HL-60/S4 treated with phorbol 12-myristate 13-acetate at 8.2 ng/mL for 4 days and 3 days (cell line): Measurements from ENCODE around the gene SH3D21.

Experiments used
- in situ Hi-C: fragments of 300-500 bp; cut with MboI; formaldehyde crosslinking; loops from 2 replicates; pipeline ENCODE4 v1.15.0; 2022; ENCODE audit warnings: low sequenced_read_pairs

SH3D21 gene

DNA sequence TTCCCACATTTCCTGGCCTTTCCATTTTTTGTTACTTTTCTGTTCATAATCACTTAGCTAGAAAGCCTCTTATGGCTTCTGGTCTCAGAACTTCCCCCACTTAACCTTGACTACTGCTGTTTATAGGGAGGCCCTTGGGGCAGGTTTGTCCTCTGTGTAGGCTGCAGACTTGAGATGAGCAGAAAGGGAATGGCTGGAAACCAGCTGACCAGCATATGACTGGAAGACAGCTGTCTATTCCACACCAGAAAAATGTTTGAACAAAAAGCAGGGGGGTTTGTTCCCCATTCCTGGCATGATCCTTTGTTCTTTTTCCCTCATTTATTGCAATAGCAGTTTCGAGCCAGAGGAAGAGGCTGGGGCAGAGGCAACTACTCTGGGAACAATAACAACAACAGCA, 4.9 kb upstream of the SH3D21 start:
- in situ Hi-C loops: no loop called here

DNA sequence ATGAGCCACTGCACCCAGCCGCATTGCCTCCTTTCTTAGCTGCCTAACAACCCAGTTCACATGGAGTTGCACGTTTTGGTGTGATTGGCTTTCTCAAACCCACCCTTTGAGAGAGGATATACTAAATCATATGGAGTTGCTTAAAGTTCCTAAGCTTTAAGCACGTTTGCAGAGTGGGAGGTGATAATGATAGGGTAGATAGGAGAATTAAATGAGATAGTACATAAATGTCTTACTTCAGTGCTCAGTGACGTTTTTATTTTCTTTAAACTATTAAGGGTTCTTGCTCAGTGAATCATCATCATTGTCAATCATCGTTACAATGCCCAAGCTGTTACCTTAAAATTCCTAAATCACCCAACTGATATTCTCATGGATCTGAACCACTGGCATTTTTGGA, 2.9 kb upstream of the SH3D21 start:
- in situ Hi-C loops: no loop called here

DNA sequence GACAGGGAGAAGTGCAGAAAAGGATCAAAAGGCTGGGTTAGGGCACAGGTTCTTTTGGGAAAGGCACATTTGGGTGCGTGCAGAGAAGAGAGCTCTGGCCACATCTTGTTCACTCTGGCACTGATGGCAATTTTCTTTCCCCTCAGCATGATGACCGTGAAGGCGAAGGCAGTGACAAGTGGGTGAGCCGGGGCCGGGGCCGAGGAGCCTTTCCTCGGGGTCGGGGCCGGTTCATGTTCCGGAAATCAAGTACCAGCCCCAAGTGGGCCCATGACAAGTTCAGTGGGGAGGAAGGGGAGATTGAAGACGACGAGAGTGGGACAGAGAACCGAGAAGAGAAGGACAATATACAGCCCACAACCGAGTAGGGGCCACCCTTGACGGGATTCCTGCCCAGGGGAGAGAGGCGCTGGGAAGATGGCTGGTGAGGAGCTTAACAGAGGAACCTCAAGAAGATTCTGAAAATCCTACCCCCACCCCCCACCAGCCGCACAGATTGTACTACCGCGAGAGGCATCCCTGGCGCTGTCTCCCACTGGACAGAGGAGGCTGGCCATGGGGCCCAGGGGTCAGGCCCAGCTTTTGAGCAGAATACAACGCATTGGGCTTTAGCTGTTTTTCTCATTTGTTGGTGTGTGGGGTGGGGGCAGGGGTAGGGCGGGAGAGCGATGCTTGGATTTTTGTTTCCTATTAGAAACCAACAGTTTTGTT, 2.4 kb upstream of the SH3D21 start:
- in situ Hi-C loops: no loop called here

DNA sequence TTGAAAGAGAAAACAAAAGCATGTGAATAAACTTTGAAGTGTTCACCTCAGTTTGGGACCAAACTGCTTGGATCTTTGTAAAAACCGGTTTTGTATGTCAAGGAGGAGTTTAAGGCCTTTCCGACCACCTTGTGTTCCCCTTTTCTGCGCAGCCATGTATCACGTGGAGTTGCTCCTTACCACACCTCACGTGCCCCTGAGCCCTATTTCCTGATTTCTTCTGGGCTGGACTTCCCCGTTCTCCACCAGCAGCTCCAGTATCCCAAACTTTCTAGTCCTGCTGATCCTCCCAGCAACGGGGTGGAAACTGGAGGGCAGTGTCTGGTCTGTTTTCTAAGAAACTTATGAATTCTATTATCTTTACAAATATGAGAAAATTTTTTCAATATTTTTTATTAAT, 1.6 kb upstream of the SH3D21 start:
- in situ Hi-C loops: no loop called here

DNA sequence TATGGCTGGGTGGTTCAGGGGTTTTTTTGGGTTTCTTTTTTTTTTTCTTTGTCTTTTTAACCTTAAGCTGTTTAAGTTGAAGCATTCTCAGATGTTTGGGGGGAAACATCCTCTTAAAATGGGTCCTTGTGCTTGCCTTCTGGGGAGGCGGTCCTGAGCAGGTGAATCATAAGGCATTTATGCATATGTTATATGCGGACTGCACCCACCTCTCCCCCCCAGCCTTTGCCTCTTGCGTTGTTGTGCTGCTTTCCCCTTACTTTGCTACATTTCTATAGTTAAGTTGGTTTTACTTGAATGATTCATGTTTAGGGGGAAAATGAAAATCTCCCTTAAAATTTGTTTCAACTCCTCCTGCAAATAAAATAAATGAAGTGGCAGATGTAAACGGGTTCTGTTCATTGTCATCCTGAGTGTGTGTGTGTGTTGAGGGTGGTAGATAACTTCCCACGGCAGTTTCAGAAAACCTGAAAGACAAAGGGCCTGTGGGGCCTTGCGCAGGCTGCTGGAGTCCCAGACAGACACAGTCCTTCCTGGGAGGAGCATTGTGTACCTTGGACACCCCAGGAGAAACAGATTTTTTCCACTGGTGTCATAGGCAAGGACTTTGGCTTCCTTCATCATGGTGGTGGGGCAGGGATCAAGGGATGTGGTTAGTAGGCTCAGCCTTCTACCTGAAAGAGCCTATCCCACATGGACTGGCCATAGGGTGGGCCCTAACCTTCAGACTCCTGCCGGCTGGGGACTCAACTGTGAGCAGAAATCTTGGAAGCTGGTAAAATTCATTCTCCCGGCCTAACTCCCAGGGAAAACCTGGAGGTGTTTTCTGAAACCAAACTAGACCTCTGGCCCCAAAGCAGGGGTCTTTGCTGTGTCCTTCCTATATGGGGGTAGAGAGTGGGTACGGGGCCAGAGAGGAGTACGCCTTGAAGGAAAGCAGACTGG, 926 bp upstream of the SH3D21 start:
- in situ Hi-C loops: no loop called here

DNA sequence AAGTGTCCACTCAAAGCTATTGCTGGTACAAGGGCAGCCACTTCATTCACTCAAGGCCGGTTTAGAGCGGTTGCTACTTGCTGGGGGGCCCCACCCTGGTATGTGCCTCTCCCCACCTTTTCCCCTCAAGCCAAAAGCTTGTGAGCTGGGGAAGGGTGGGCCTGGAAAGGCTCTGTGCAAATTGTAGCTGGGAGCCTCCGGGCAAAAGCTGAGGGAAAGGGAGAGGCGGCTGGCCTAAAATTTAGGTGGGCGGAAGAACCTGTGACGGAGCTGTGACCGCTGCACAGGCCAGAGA, 306 bp upstream of the SH3D21 start:
- in situ Hi-C loops: no loop called here

DNA sequence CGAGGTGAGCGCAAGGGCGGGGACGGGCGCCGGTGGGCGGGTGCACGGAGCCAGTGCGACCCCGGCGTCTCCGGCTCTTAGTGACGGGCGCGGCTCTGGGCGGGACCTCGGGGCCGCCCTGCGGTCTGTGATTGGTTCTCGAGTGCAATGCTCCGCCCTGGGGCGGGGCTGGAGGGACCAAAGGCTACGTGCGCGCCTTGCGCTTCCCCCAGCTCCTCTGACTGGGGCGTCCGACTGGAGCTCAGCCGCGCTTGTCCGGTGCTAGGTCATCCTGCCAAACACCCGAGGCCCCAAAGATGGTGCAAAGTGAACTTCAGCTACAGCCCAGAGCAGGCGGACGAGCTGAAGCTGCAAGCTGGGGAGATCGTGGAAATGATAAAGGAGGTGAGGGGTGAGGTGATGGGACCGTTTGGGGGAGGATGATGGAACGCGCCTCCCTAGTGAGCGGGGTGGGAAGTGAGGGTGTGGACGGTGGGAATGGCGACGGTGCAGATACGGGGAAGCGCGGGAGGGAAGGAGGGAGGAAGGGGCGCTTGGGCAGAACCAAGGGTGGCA, 811 bp downstream of the SH3D21 start:
- in situ Hi-C loops: no loop called here

DNA sequence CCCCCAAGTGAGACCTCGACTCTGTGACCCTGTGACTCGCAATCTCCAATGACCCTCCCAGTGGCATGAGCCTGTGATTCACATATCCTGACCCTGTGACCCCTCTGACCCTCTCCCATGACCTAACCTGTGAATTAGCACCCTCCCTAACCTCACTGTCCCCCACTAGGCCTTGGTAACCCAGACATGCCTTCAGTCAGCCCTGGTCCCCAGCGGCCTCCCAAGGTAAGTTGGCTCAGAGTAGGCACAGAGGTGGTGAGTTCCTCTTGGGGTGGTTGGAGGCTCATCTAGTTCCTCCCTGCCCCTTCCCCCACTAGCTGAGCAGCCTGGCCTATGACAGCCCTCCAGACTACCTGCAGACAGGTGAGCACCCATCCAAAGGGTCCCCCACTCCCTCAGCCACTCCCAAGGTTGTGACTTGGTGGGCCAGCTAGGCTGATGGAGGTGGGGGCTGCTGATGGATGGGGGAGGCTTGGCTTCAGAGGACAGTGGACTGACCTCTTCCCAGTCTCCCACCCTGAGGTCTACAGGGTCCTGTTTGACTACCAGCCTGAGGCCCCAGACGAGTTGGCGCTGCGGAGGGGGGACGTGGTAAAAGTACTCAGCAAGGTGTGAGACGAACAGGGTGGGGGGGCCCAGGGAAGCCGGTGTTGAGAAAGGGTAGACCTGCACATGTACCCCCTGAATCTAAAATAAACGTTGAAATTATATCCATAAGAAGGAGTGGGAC, 1.6 kb downstream of the SH3D21 start:
- in situ Hi-C loops: no loop called here

DNA sequence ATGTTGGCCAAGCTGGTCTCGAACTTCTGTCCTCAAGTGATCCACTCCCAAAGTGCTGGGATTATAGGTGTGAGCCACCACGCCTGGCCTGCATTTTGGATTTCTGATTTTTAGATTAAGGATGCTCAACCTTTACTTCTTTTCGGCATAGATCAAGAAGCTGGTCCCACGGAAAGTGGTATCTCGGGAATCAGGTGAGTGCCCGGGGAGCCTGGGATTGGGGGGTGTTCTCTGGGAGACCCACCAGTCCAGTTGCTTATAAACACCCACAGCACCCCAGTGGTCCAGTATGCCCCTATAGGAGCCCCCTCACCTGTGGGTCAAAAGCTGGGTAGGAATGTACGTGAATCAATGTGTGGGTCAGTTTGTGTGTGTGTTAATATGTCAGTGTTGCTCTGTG, 3.2 kb downstream of the SH3D21 start:
- in situ Hi-C loops: no loop called here

DNA sequence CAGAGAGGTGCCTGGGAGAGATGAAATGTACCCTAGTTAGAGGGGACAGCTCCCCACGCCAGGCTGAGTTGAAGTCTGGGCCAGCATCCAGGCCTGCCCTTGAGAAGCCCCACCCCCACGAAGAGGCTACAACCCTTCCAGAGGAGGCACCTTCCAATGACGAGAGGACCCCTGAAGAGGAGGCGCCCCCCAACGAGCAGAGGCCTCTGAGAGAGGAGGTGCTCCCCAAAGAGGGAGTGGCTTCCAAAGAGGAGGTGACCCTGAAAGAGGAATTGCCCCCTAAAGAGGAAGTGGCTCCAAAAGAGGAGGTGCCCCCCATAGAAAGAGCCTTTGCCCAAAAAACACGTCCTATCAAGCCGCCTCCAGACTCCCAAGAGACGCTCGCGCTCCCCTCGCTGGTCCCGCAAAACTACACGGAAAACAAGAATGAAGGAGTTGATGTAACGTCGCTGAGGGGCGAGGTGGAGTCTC, 14.2 kb downstream of the SH3D21 start:
- in situ Hi-C loops: no loop called here

DNA sequence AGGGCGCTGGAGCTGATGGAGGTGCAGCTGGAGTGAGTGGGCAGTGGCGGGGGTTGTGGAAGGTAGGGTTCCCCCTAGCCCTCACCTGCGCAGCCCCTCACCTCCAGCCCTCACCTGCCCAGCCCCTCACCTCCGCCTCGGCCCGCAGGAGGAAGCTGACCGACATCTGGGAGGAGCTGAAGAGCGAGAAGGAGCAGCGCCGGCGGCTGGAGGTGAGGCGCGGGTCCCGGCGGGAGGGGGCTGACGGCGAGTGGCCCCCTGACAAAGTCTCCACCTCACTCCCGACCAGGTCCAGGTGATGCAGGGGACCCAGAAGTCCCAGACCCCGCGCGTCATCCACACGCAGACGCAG, 14.6 kb downstream of the SH3D21 start:
- in situ Hi-C loops: no loop called here

DNA sequence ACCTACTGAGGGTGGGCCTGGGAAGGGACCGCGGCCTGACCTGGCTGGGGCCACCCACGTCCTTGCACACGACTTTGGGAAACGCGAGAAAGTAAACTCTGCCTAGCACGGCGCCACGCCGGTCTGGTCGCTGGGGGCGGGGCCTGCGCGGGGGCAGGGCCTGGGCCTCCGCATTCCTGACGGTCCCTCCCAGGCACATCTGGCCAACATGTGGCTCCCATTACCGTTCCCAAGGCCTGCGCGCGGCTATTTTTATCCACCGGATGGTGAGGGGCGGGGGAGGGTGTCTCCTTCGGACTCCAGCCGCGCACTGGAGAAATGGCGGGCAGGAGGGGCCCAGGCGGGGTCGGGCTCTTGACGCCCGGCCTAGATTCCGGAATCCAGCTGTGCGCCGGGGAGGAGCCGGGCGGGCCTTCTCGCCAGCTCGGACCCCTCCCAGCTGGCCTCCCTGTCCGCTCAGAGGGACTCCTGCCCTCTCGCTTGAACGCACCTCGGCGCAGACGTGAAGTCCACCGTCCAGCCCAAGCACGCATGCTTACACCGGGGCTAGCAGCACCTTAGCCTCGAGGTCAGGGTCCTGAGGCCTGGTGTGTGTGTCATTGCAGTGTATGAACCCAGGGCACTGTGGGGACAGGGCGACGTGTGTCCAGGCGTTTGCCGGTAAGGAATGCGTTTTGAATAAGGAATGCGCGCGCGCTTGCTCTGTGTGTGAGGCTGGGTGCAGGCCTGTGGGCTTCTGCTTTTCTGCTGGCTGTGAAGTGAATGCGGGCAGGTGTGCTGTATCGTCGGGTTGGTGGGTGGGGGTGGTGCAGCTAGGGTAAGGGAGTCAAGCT, 15.2 kb downstream of the SH3D21 start:
- in situ Hi-C loops: no loop called here

DNA sequence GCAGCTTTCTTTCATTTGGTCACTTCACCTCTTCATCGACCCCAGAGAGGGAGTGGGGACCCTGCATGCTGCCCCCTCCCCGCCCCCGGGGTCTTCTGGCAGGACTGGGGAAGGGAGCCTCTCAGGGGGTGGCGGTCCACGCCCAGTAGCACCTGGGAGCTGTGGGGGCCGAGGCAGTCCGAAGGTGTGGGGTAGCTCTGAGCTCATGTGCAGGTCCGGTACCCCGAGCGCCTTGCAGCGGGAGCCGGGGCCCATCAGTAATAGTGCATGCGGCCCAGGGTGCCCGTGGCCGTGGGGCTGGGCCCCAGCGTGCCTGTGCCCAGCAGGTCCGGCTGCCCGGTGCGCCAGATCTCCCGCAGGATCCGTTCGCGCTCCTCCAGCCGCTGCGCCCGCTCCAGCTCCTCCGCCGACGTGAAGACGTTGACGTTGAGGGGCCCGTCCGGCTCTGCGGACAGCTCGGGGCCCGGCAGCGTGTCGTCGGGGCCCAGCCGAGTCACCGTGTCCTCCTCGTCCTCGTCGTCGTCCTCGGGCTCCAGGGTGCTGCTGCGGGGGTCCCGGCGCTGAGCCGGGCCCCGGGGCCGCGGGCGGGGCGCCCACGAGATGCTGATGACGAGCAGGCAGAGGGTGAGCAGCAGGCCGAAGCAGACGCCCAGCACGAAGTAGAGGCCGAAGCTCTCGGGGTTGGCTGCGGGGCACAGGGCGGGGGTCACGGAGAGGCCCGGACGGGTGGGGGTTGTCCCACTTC, 16.0 kb downstream of the SH3D21 start:
- in situ Hi-C loops: no loop called here

DNA sequence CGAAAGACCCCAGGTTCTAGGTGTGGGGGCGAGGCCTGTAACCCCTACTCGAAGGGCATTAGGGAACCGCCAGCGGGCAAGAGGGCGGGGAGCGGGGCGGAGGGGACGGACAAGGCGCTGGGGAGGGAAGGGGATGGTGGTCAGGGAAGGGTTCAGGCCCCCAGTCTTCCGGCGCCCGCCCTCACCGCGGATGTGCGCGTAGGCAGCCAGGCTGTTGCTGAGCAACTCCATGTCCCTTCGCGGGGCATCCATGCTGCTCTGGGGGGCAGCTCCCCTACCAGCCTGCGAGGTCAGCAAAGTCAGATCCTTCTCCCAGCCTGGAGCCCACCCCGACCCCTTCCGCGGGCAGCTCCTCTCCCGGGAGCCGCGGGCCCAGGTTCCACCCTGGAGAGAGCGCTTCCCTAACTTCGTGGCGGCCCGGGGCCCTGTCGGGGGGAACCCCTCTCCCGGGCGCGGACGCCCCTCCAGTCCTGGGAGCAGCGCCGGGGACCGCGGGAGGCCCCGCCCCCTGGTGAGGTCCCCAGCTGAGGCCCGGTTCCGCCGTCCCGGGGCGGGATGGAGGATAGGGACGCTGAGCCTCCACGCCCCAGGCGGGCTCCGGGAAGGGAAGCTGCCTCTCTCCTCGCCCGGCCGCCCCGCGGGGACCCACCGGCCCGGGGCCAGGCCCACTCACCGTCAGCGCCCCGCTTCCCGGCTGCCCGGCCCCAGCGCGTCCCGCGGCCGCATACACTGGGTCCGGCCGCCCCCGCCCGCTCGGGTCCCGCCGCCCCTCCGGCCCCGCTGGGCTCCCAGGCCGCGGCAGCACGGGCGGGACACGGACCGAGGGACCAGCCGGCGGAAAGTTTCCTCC, 16.8 kb downstream of the SH3D21 start:
- in situ Hi-C loops: no loop called here

DNA sequence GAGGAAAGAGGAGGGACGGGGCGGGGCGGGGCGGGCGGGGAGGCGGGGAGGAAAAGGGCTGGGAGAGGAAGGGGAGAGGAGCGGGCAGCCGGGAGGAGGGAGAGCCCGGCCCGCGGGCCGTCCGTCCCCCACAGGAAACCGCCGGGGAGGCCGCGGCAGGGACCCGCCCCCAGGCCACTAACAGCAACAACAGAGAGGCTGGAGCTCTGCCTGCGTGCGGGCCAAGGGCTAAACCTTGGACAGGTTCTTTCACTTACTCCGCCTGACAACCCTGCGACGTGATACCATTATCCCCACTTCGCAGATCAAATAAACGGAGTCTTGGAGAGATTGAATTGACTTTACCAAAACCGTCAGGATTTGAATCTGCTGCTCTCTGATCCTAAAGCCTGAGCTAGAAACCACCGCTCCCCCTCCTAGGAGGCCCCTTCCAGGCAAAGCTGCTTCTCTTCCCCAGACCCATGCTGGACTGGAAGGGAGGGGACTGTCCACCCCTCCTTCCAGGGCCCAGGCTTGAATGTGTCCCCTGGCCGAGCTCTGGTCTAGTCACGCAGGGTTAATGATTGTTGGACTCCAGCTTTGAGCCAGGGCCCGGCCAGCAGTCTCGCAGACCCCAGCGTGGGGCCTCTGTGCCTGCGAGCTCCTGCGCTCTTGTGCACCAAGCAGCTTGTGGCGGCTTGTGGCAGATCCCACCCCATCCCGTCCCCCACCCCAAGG, 17.6 kb downstream of the SH3D21 start, which contains the start of gene EVA1B:
Gene EVA1B, minus strand, starts transcription at position 10 of the 717 bp plus-strand sequence. CDS start 608 bp downstream, outside the sequence.
- in situ Hi-C loops: no loop called here

DNA sequence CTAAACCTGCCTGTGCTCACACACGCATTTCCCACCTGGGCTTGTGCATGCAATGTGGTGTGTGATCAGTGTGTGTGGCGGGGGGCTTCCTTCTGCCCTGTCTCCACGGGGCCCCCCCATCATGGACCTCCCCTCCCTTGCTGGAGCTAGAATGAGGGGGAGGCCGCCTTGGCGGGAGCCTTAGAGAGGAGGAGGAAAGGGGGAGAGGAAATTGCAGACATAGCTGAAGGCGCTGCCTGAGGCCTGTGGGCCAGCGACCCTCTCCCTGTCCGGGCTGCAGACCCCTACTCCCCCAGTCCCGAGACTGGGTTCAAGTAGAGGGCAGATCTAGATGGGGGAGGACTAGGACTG, 18.2 kb downstream of the SH3D21 start:
- in situ Hi-C loops: no loop called here

DNA sequence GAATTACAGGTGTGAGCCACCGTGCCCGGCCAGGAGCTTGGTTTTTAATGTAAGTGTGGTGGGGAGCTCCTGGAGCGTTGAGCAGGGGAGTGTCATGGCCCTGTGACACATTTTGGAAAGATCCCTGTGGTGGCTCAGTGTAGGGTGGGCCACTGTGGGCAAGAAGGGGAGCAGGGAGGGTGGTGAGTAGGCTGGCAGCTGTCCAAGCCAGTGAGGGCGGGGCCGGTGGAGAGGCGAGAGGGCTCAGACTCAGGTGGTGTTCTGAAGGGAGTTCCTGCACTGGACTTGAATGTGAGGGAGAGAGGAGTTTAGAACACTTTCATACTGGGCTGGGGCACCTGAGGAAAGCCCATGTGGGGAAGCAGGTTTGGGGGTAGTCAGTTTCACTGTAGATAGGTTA, 20.3 kb downstream of the SH3D21 start:
- in situ Hi-C loops: no loop called here

DNA sequence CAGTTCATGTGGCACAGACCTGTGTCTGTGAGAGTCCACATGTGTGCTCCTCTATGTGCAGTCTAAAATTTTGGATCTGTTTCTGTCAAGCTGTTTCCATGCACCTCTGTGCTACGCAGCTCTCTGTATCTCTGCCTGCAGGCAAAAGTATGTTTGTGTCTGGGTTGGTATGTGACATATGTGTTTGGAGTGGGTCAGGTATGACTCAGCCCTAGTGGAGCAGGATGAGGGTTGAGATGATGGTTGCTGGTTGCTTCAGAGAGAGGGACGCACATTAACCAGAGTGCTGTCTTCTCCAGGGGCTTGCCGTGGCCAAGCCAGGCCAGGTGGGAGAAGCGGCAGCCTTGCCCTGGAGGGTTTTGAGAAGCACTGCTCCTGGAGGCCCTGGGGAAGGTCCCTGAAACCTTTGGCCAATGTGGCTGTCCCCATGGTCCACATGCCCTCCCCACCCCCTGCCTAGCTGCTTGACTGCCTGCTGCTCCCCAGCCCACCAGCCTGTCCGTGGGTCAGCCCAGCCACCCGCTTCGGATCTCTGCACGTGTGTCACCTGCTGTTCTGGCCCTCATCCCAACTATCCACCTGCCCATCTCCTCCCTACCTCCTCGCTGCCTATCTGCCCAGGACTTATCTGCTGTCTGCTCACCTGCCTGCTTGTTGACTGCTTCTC, 21.4 kb downstream of the SH3D21 start:
- in situ Hi-C loops: no loop called here
